Hippocampal formation (tissue), 2 donors: ENCODE results near the gene GAA.

ENCODE experiments used
- DNase-seq, 2 donors: peaks; one replicate each; lab custom pipeline; 2025; lab: John Stamatoyannopoulos, UW

Gene GAA

GRCh38 chr17:80104321-80104955 is 3.1 kb downstream of the GAA start:
- DNase-seq = no peak

- no peak for DNase-seq
Measured at GRCh38 chr17:80104956-80105375, 3.6 kb downstream of the GAA start.

- DNase-seq = no peak
Measured at GRCh38 chr17:80105762-80106161, 4.4 kb downstream of the GAA start.

- no peak for DNase-seq
Measured at GRCh38 chr17:80106176-80106575, 4.8 kb downstream of the GAA start.

- no peak for DNase-seq
Measured at GRCh38 chr17:80106751-80107150, 5.4 kb downstream of the GAA start.

- no peak for DNase-seq
Measured at GRCh38 chr17:80107231-80108021, 6.0 kb downstream of the GAA start.

- DNase-seq = no peak
Measured at GRCh38 chr17:80108036-80108971, 6.9 kb downstream of the GAA start.

- no peak for DNase-seq
Measured at GRCh38 chr17:80109066-80109660, 7.8 kb downstream of the GAA start.

GRCh38 chr17:80109713-80110446 is 8.5 kb downstream of the GAA start:
- DNase-seq = no peak

- DNase-seq = no peak
Measured at GRCh38 chr17:80110447-80110812, 9.0 kb downstream of the GAA start.

GRCh38 chr17:80110927-80111701 is 9.7 kb downstream of the GAA start:
- DNase-seq = no peak

GRCh38 chr17:80111702-80112470 is 10.5 kb downstream of the GAA start:
- no peak for DNase-seq

- no peak for DNase-seq
Measured at GRCh38 chr17:80112471-80113032, 11.2 kb downstream of the GAA start.

- DNase-seq = no peak
Measured at GRCh38 chr17:80113033-80113484, 11.7 kb downstream of the GAA start.

GRCh38 chr17:80114758-80115157 is 13.4 kb downstream of the GAA start:
- no peak for DNase-seq

GRCh38 chr17:80115159-80115558 is 13.8 kb downstream of the GAA start:
- no peak for DNase-seq

GRCh38 chr17:80116276-80116920 is 15.0 kb downstream of the GAA start:
- no peak for DNase-seq

- DNase-seq = no peak
Measured at GRCh38 chr17:80116921-80117380, 15.6 kb downstream of the GAA start.
